ENCODE measurements around the gene SUN3. TPM values are rescaled to one million over a fixed set of nuclear protein-coding genes. Genes with fewer than 3 reads are reported as not detected.

SUN3 gene
- total RNA-seq, 1 experiment from 2014 or later, result not detected

DNA sequence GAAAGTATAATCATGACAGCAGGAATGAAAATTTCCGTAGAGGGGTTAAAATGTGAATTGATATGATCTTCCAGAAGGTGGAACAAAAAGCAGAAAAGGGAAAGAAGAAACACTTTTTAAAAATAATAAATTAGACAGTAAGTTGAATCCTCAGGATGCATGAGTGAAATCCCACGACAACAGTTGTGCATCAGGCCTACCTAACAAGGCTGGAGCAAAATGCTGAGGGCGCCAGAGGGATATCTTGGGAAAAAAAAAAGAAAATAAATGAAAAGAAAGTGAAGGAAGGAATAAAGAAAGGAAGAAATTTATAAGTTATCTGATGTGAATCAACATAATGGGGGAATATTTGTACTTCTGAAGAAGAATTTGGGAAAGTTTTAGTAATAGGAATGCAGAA, 36.5 kb downstream of the SUN3 start (continued):
- TF ChIP-seq, protein P1, sequence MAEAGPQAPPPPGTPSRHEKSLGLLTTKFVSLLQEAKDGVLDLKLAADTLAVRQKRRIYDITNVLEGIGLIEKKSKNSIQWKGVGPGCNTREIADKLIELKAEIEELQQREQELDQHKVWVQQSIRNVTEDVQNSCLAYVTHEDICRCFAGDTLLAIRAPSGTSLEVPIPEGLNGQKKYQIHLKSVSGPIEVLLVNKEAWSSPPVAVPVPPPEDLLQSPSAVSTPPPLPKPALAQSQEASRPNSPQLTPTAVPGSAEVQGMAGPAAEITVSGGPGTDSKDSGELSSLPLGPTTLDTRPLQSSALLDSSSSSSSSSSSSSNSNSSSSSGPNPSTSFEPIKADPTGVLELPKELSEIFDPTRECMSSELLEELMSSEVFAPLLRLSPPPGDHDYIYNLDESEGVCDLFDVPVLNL (CRISPR knock-in tag; IDR thresholded peaks at IDR 0.05; ENCODE audit: borderline replicate concordance, low read depth), result no peak

DNA sequence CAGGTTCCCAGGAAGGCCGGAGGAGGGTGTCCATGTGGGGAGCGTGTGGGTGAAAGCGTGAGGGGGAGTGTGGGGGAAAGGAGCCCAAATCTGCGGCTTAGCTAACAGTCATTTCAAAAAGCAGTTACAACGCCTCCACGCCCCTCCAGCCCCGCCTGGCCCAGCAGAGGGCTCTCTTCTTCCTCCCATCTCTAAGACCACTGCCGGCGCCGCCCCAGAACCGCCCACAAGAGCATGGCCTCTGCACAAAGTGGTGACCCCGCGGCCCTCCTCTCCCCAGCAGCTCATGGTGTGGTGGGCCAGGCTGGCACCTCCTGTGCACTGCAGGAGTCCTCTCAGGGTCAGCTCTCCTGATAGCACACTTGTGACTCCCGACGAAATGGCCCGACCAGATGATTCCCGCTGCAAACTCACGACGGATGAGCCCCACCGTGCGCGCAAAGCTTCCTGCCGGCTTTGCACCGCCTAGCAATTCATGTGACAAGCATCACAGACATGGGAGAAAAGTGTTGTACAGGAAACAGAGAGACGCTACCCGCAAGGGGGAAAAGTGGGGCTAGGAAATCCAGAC, 37.1 kb downstream of the SUN3 start:
- Mint-ChIP-seq H3K4me3 (peak overlapping the region; percentile 75), H3K27me3 (ENCODE audit: low read depth) (no peaks in the 10 kb centered on the region; the same call in 1 of the 2 replicates), H3K36me3 (peaks cover 4% of the 10 kb centered on the region; the same call in 1 of the 2 replicates), H3K9me3 (peaks cover 18% of the 10 kb centered on the region), H3K4me1 (peaks cover 39% of the 10 kb centered on the region), H3K27ac (peak overlapping the region; percentile 89)
- POLR2A ChIA-PET, result interaction anchor here (0.5 to 2.2 kb wide), 7 partner anchors 38 to 119 kb away, joined by 3 to 17 read pairs (median 3); partner anchors contain the start of gene UPP1
- ATAC-seq (peak; percentile 98), DNase-seq (ENCODE audit: low spot score) (peak; percentile 87)
- CTCF ChIA-PET, result interaction anchor here (0.8 to 2.3 kb wide), 20 partner anchors 9 to 345 kb away, joined by 3 to 23 read pairs (median 5); partner anchors contain the start of gene UPP1
- TF ChIP-seq, protein P2, sequence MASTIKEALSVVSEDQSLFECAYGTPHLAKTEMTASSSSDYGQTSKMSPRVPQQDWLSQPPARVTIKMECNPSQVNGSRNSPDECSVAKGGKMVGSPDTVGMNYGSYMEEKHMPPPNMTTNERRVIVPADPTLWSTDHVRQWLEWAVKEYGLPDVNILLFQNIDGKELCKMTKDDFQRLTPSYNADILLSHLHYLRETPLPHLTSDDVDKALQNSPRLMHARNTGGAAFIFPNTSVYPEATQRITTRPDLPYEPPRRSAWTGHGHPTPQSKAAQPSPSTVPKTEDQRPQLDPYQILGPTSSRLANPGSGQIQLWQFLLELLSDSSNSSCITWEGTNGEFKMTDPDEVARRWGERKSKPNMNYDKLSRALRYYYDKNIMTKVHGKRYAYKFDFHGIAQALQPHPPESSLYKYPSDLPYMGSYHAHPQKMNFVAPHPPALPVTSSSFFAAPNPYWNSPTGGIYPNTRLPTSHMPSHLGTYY (CRISPR knock-in tag; IDR thresholded peaks at IDR 0.05), result no peak
- TF ChIP-seq ZNF263 (CRISPR knock-in tag; IDR thresholded peaks at IDR 0.05; ENCODE audit: low read depth) (no peak), TEAD4 (CRISPR knock-in tag; IDR thresholded peaks at IDR 0.05) (no peak), OVOL2 (CRISPR knock-in tag; IDR thresholded peaks at IDR 0.05; ENCODE audit: borderline replicate concordance) (no peak), SP1 (CRISPR knock-in tag; conservative IDR thresholded peaks at IDR 0.05) (peak; percentile 60; the same call in 1 of the 2 replicates), KAT7 (CRISPR knock-in tag; IDR thresholded peaks at IDR 0.05; ENCODE audit: borderline replicate concordance) (no peak), TCF7 (CRISPR knock-in tag; IDR thresholded peaks at IDR 0.05; ENCODE audit: low read depth) (no peak), EMX1 (CRISPR knock-in tag; IDR thresholded peaks at IDR 0.05) (no peak), PRRX2 (CRISPR knock-in tag; IDR thresholded peaks at IDR 0.05) (no peak), FOXJ3 (CRISPR knock-in tag; IDR thresholded peaks at IDR 0.05; ENCODE audit: borderline replicate concordance) (no peak), ZNF232 (CRISPR knock-in tag; IDR thresholded peaks at IDR 0.05) (peak; percentile 69; the same call in 1 of the 2 replicates), MXD4 (CRISPR knock-in tag; IDR thresholded peaks at IDR 0.05; ENCODE audit: borderline replicate concordance) (no peak), ZNF121 (CRISPR knock-in tag; IDR thresholded peaks at IDR 0.05) (0 out of 2 replicates have a peak, but pooled peaks have one; percentile 17), FOXP1 (CRISPR knock-in tag; IDR thresholded peaks at IDR 0.05; ENCODE audit: borderline replicate concordance) (peak; percentile 38; the same call in 1 of the 2 replicates), HMGA2 (CRISPR knock-in tag; IDR thresholded peaks at IDR 0.05) (no peak), NR3C1 (CRISPR knock-in tag; conservative IDR thresholded peaks at IDR 0.05; ENCODE audit: low read depth) (no peak), RELA (CRISPR knock-in tag; IDR thresholded peaks at IDR 0.05; ENCODE audit: borderline replicate concordance) (no peak), FOXK1 (CRISPR knock-in tag; IDR thresholded peaks at IDR 0.05) (no peak), IRF2 (CRISPR knock-in tag; IDR thresholded peaks at IDR 0.05; ENCODE audit: borderline replicate concordance, low read depth) (no peak), ELF4 (CRISPR knock-in tag; IDR thresholded peaks at IDR 0.05; ENCODE audit: low read depth) (no peak)
- TF ChIP-seq, protein P3, sequence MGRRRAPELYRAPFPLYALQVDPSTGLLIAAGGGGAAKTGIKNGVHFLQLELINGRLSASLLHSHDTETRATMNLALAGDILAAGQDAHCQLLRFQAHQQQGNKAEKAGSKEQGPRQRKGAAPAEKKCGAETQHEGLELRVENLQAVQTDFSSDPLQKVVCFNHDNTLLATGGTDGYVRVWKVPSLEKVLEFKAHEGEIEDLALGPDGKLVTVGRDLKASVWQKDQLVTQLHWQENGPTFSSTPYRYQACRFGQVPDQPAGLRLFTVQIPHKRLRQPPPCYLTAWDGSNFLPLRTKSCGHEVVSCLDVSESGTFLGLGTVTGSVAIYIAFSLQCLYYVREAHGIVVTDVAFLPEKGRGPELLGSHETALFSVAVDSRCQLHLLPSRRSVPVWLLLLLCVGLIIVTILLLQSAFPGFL (CRISPR knock-in tag; IDR thresholded peaks at IDR 0.05; ENCODE audit: borderline replicate concordance), result no peak
- TF ChIP-seq, protein P4, sequence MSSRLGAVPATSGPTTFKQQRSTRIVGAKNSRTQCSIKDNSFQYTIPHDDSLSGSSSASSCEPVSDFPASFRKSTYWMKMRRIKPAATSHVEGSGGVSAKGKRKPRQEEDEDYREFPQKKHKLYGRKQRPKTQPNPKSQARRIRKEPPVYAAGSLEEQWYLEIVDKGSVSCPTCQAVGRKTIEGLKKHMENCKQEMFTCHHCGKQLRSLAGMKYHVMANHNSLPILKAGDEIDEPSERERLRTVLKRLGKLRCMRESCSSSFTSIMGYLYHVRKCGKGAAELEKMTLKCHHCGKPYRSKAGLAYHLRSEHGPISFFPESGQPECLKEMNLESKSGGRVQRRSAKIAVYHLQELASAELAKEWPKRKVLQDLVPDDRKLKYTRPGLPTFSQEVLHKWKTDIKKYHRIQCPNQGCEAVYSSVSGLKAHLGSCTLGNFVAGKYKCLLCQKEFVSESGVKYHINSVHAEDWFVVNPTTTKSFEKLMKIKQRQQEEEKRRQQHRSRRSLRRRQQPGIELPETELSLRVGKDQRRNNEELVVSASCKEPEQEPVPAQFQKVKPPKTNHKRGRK (CRISPR knock-in tag; IDR thresholded peaks at IDR 0.05; ENCODE audit: borderline replicate concordance), result no peak
- TF ChIP-seq, protein P5, sequence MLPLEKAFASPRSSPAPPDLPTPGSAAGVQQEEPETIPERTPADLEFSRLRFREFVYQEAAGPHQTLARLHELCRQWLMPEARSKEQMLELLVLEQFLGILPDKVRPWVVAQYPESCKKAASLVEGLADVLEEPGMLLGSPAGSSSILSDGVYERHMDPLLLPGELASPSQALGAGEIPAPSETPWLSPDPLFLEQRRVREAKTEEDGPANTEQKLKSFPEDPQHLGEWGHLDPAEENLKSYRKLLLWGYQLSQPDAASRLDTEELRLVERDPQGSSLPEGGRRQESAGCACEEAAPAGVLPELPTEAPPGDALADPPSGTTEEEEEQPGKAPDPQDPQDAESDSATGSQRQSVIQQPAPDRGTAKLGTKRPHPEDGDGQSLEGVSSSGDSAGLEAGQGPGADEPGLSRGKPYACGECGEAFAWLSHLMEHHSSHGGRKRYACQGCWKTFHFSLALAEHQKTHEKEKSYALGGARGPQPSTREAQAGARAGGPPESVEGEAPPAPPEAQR (CRISPR knock-in tag; IDR thresholded peaks at IDR 0.05), result no peak
- TF ChIP-seq, protein P6, sequence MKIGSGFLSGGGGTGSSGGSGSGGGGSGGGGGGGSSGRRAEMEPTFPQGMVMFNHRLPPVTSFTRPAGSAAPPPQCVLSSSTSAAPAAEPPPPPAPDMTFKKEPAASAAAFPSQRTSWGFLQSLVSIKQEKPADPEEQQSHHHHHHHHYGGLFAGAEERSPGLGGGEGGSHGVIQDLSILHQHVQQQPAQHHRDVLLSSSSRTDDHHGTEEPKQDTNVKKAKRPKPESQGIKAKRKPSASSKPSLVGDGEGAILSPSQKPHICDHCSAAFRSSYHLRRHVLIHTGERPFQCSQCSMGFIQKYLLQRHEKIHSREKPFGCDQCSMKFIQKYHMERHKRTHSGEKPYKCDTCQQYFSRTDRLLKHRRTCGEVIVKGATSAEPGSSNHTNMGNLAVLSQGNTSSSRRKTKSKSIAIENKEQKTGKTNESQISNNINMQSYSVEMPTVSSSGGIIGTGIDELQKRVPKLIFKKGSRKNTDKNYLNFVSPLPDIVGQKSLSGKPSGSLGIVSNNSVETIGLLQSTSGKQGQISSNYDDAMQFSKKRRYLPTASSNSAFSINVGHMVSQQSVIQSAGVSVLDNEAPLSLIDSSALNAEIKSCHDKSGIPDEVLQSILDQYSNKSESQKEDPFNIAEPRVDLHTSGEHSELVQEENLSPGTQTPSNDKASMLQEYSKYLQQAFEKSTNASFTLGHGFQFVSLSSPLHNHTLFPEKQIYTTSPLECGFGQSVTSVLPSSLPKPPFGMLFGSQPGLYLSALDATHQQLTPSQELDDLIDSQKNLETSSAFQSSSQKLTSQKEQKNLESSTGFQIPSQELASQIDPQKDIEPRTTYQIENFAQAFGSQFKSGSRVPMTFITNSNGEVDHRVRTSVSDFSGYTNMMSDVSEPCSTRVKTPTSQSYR (CRISPR knock-in tag; IDR thresholded peaks at IDR 0.05), result no peak
